Suprapubic skin (tissue), 4 donors: ENCODE measurements around the gene GALNT7.

ENCODE experiments used
- EP300 ChIP-seq: sonication (generic); formaldehyde crosslinking; IDR thresholded peaks from one replicate; pipeline ENCODE4 v1.6.1; 2017; ENCODE audit warnings: antibody characterized with exemption
- POLR2AphosphoS5 ChIP-seq, 3 donors: sonication (generic); formaldehyde crosslinking; IDR thresholded peaks; one replicate each; pipeline ENCODE4 v1.6.1; 2017; ENCODE audit warnings: antibody characterized with exemption in 3 of 3

DNA sequence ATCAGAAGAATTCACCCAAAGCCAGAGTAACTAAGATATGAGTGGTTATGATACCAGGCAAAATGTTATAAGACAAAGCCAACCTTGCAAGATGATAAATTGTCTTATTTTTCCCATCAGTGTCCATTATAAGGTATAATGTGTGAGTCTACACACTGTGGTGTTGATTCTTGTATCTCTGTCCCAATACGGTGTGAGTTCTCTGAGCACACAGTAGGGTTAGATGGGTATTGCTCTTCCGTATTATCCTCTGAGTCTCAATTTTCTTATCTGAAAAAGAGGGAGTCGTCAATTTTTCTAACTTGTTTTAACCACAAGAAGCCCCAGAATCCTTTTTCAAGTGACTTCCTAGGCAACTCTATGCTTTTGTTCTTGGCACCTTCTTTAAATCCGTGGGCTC lies 95.6 kb downstream of the GALNT7 start:
- no peak for TF ChIP-seq EP300
- TF ChIP-seq POLR2AphosphoS5 (IDR thresholded peaks at IDR 0.05), result no peak
